ENCODE data around the gene INKA1.

The INKA1 gene

GRCh38 chr3:49790626-49791411, 12.2 kb upstream of the INKA1 start:
- WGBS, result 46% methylated on average over 6 of the region's 9 CpGs
- DNase-seq, result peak; percentile 66
- no peak overlapping the region for H4K91ac ChIP-seq (ENCODE audit: low read length)

GRCh38 chr3:49791571-49791970, 11.5 kb upstream of the INKA1 start:
- Histone ChIP-seq H3K27me3 (ENCODE audit: control insufficient read depth in 1 of 2, insufficient read depth in 1 of 2, low read length in 2 of 2) (no peaks in the 10 kb centered on the region), H3K4me2 (ENCODE audit: low read length, poor library complexity, severe bottlenecking) (no peak overlapping the region), H3K36me3 (ENCODE audit: control insufficient read depth in 1 of 2, insufficient read depth in 2 of 2, low read depth in 1 of 2, low read length in 2 of 2) (no peaks in the 10 kb centered on the region), H3K14ac (ENCODE audit: low read length in 2 of 2) (no peak overlapping the region), H3K4me1 (ENCODE audit: control insufficient read depth, insufficient read depth, low read depth, low read length) (peaks cover 6% of the 10 kb centered on the region), H4K91ac (ENCODE audit: low read length) (no peak overlapping the region), H3K4me3 (ENCODE audit: insufficient read depth in 1 of 2, low read depth in 1 of 2, low read length in 2 of 2) (no peak overlapping the region), H3K4ac (ENCODE audit: low read depth in 1 of 2, low read length in 2 of 2) (no peak overlapping the region), H3K79me1 (replicated peaks; ENCODE audit: low read length, poor library complexity, severe bottlenecking) (peaks cover 4% of the 10 kb centered on the region), H3K9me3 (ENCODE audit: control insufficient read depth, low read length) (no peaks in the 10 kb centered on the region), H2AFZ (ENCODE audit: low read depth, low read length) (no peak overlapping the region), H3K27ac (ENCODE audit: low read length, poor library complexity, severe bottlenecking) (no peak overlapping the region), H3K23ac (ENCODE audit: low read length in 2 of 2) (no peak overlapping the region), H4K8ac (ENCODE audit: low read length) (no peak overlapping the region), H2AK5ac (ENCODE audit: low read length, severe bottlenecking) (no peak overlapping the region), H2BK5ac (ENCODE audit: low read depth, low read length, poor library complexity, severe bottlenecking) (no peak overlapping the region), H2BK12ac (ENCODE audit: low read length in 2 of 2) (no peak overlapping the region), H3K18ac (ENCODE audit: low read depth in 1 of 2, low read length in 2 of 2) (no peak overlapping the region), H3K9ac (ENCODE audit: low read length) (no peak overlapping the region), H2BK120ac (ENCODE audit: low read depth, low read length) (no peak overlapping the region), H2BK15ac (ENCODE audit: low read depth, poor library complexity, severe bottlenecking) (no peak overlapping the region)
- DNase-seq, result no peak
- WGBS, result 95% methylated on average over 4 of the region's 4 CpGs

More at GRCh38 chr3:49790626-49791411, 12.2 kb upstream of the INKA1 start:
- Histone ChIP-seq H3K9ac (ENCODE audit: low read length) (no peak overlapping the region), H2BK120ac (ENCODE audit: low read depth, low read length) (no peak overlapping the region), H3K4me3 (ENCODE audit: insufficient read depth in 1 of 2, low read depth in 1 of 2, low read length in 2 of 2) (no peak overlapping the region), H3K27me3 (ENCODE audit: control insufficient read depth in 1 of 2, insufficient read depth in 1 of 2, low read length in 2 of 2) (no peaks in the 10 kb centered on the region), H3K14ac (ENCODE audit: low read length in 2 of 2) (no peak overlapping the region), H4K8ac (ENCODE audit: low read length) (no peak overlapping the region), H2BK15ac (ENCODE audit: low read depth, poor library complexity, severe bottlenecking) (no peak overlapping the region), H3K4me2 (ENCODE audit: low read length, poor library complexity, severe bottlenecking) (no peak overlapping the region), H3K36me3 (ENCODE audit: control insufficient read depth in 1 of 2, insufficient read depth in 2 of 2, low read depth in 1 of 2, low read length in 2 of 2) (no peaks in the 10 kb centered on the region), H2AK5ac (ENCODE audit: low read length, severe bottlenecking) (no peak overlapping the region), H3K23ac (ENCODE audit: low read length in 2 of 2) (peak overlapping the region in 1 of 2 experiments; percentile 30), H3K18ac (ENCODE audit: low read depth in 1 of 2, low read length in 2 of 2) (no peak overlapping the region), H2BK5ac (ENCODE audit: low read depth, low read length, poor library complexity, severe bottlenecking) (no peak overlapping the region), H3K4ac (ENCODE audit: low read depth in 1 of 2, low read length in 2 of 2) (no peak overlapping the region), H2BK12ac (ENCODE audit: low read length in 2 of 2) (no peak overlapping the region), H3K4me1 (ENCODE audit: control insufficient read depth, insufficient read depth, low read depth, low read length) (peaks cover 6% of the 10 kb centered on the region), H3K9me3 (ENCODE audit: control insufficient read depth, low read length) (no peaks in the 10 kb centered on the region), H3K27ac (ENCODE audit: low read length, poor library complexity, severe bottlenecking) (no peak overlapping the region), H3K79me1 (replicated peaks; ENCODE audit: low read length, poor library complexity, severe bottlenecking) (peaks cover 4% of the 10 kb centered on the region), H2AFZ (ENCODE audit: low read depth, low read length) (no peak overlapping the region)

GRCh38 chr3:49792371-49793150, 10.5 kb upstream of the INKA1 start:
- Histone ChIP-seq H3K79me1 (replicated peaks; ENCODE audit: low read length, poor library complexity, severe bottlenecking) (no peaks in the 10 kb centered on the region), H2BK12ac (ENCODE audit: low read length in 2 of 2) (no peak overlapping the region)
- 95% methylated on average over 10 of the region's 10 CpGs for WGBS

GRCh38 chr3:49793486-49794085, 9.5 kb upstream of the INKA1 start:
- Histone ChIP-seq H3K18ac (ENCODE audit: low read depth in 1 of 2, low read length in 2 of 2) (no peak overlapping the region), H3K9me3 (ENCODE audit: control insufficient read depth, low read length) (no peaks in the 10 kb centered on the region), H3K23ac (ENCODE audit: low read length in 2 of 2) (no peak overlapping the region), H3K9ac (ENCODE audit: low read length) (no peak overlapping the region), H4K91ac (ENCODE audit: low read length) (no peak overlapping the region), H3K14ac (ENCODE audit: low read length in 2 of 2) (no peak overlapping the region), H2BK15ac (ENCODE audit: low read depth, poor library complexity, severe bottlenecking) (no peak overlapping the region), H3K79me1 (replicated peaks; ENCODE audit: low read length, poor library complexity, severe bottlenecking) (no peaks in the 10 kb centered on the region), H3K36me3 (ENCODE audit: control insufficient read depth in 1 of 2, insufficient read depth in 2 of 2, low read depth in 1 of 2, low read length in 2 of 2) (no peaks in the 10 kb centered on the region), H3K4me1 (ENCODE audit: control insufficient read depth, insufficient read depth, low read depth, low read length) (no peaks in the 10 kb centered on the region), H2BK120ac (ENCODE audit: low read depth, low read length) (no peak overlapping the region), H2BK12ac (ENCODE audit: low read length in 2 of 2) (no peak overlapping the region), H2BK5ac (ENCODE audit: low read depth, low read length, poor library complexity, severe bottlenecking) (no peak overlapping the region), H2AK5ac (ENCODE audit: low read length, severe bottlenecking) (no peak overlapping the region), H3K27ac (ENCODE audit: low read length, poor library complexity, severe bottlenecking) (no peak overlapping the region), H4K8ac (ENCODE audit: low read length) (no peak overlapping the region), H3K4me2 (ENCODE audit: low read length, poor library complexity, severe bottlenecking) (no peak overlapping the region), H2AFZ (ENCODE audit: low read depth, low read length) (no peak overlapping the region), H3K4ac (ENCODE audit: low read depth in 1 of 2, low read length in 2 of 2) (no peak overlapping the region), H3K4me3 (ENCODE audit: insufficient read depth in 1 of 2, low read depth in 1 of 2, low read length in 2 of 2) (no peak overlapping the region), H3K27me3 (ENCODE audit: control insufficient read depth in 1 of 2, insufficient read depth in 1 of 2, low read length in 2 of 2) (no peaks in the 10 kb centered on the region)
- DNase-seq, result no peak
- WGBS, result 90% methylated on average over 13 of the region's 13 CpGs

More at GRCh38 chr3:49792371-49793150, 10.5 kb upstream of the INKA1 start:
- Histone ChIP-seq H2BK120ac (ENCODE audit: low read depth, low read length) (no peak overlapping the region), H3K36me3 (ENCODE audit: control insufficient read depth in 1 of 2, insufficient read depth in 2 of 2, low read depth in 1 of 2, low read length in 2 of 2) (no peaks in the 10 kb centered on the region), H2BK15ac (ENCODE audit: low read depth, poor library complexity, severe bottlenecking) (no peak overlapping the region), H3K9ac (ENCODE audit: low read length) (no peak overlapping the region), H3K14ac (ENCODE audit: low read length in 2 of 2) (no peak overlapping the region), H3K9me3 (ENCODE audit: control insufficient read depth, low read length) (no peaks in the 10 kb centered on the region), H3K4me3 (ENCODE audit: insufficient read depth in 1 of 2, low read depth in 1 of 2, low read length in 2 of 2) (no peak overlapping the region), H3K27ac (ENCODE audit: low read length, poor library complexity, severe bottlenecking) (no peak overlapping the region), H4K91ac (ENCODE audit: low read length) (no peak overlapping the region), H3K4me2 (ENCODE audit: low read length, poor library complexity, severe bottlenecking) (no peak overlapping the region), H3K18ac (ENCODE audit: low read depth in 1 of 2, low read length in 2 of 2) (no peak overlapping the region), H2BK5ac (ENCODE audit: low read depth, low read length, poor library complexity, severe bottlenecking) (no peak overlapping the region), H4K8ac (ENCODE audit: low read length) (no peak overlapping the region), H3K4me1 (ENCODE audit: control insufficient read depth, insufficient read depth, low read depth, low read length) (no peaks in the 10 kb centered on the region), H3K23ac (ENCODE audit: low read length in 2 of 2) (no peak overlapping the region), H3K27me3 (ENCODE audit: control insufficient read depth in 1 of 2, insufficient read depth in 1 of 2, low read length in 2 of 2) (no peaks in the 10 kb centered on the region), H3K4ac (ENCODE audit: low read depth in 1 of 2, low read length in 2 of 2) (no peak overlapping the region), H2AK5ac (ENCODE audit: low read length, severe bottlenecking) (no peak overlapping the region), H2AFZ (ENCODE audit: low read depth, low read length) (no peak overlapping the region)
- no peak for DNase-seq

Data from mesenchymal stem cell (in vitro differentiated cells and primary cell).